GM18499 (cell line): ENCODE data around the gene ZNF415.

ENCODE experiments used
- ATAC-seq: cut with Tn5 transposase; IDR thresholded peaks from one replicate; pipeline ENCODE4 v1.9.1; 2021; ENCODE audit warnings: moderate number of reproducible peaks; ENCODE audit not compliant: insufficient read depth, unreplicated experiment

ZNF415 gene

DNA sequence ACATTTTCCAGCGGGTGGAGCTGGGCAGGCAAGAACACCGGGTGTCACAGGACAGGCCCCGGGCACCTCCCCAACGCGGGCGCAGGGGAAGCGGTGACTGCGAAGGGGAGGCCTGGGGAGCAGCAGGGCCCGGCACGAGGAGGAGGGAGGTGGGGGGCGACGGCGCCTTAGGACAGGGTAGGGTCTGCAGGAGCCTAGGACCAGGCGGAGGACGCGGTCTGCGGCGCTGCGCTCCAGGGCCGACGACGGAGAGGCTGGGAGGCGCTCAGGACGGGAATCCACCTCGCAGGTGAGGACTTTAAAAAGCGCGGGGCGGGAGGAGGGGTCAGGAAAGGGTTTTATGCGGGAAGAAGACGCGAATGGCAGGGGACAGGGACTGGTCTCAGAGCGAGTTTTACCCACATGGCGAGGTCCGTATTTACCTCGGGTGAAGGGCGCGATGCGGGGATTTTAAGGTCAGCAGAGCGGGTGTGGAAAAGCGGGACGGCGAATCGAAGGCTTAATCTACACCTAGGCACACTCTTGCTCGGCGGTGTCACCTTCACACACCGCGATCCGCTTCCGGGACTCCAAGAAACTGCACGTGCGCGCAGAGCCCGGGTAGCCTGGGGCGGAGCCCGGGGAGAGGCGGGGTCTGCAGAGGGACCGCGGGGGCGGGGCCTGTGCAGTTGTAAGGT lies 74.7 kb downstream of the ZNF415 start:
- no peak for ATAC-seq
